Mesenchymal stem cell (in vitro differentiated cells and primary cell): ENCODE data around the gene CORO6.

ENCODE experiments used
- DNase-seq: peaks from one replicate; pipeline ENCODE4 v3.0.0-alpha.2; 2013
- H2AFZ ChIP-seq: one replicate; pipeline ENCODE4 v1.6.1; 2013; ENCODE audit warnings: low read depth, mild to moderate bottlenecking, control low read depth, inconsistent platforms, low read length, moderate library complexity
- H2AK5ac ChIP-seq: 2 replicates; pipeline ENCODE4 v1.6.1; 2013; ENCODE audit warnings: low read length, moderate library complexity, mild to moderate bottlenecking, inconsistent platforms; ENCODE audit not compliant: severe bottlenecking
- H2BK120ac ChIP-seq: one replicate; pipeline ENCODE4 v1.6.1; 2013; ENCODE audit warnings: low read depth, mild to moderate bottlenecking, inconsistent platforms, low read length, moderate library complexity
- H2BK12ac ChIP-seq, 2 experiments: one replicate each; pipeline ENCODE4 v1.6.1; 2013; ENCODE audit warnings: inconsistent platforms in 2 of 2, low read length in 2 of 2, mild to moderate bottlenecking in 2 of 2, moderate library complexity in 2 of 2, control low read depth in 1 of 2
- H2BK15ac ChIP-seq: one replicate; pipeline ENCODE4 v1.6.1; 2013; ENCODE audit warnings: mild to moderate bottlenecking, low read depth, inconsistent platforms; ENCODE audit not compliant: poor library complexity, severe bottlenecking
- H2BK5ac ChIP-seq: 2 replicates; pipeline ENCODE4 v1.6.1; 2013; ENCODE audit warnings: low read depth, mild to moderate bottlenecking, low read length, control low read depth, inconsistent platforms; ENCODE audit not compliant: poor library complexity, severe bottlenecking
- H3K14ac ChIP-seq, 2 experiments: one replicate each; pipeline ENCODE4 v1.6.1; 2013; ENCODE audit warnings: inconsistent platforms in 2 of 2, low read length in 2 of 2, control low read depth in 1 of 2, mild to moderate bottlenecking in 1 of 2, moderate library complexity in 1 of 2
- H3K18ac ChIP-seq, 2 experiments: one replicate each; pipeline ENCODE4 v1.6.1; 2013; ENCODE audit warnings: inconsistent platforms in 2 of 2, low read length in 2 of 2, control low read depth in 1 of 2, low read depth in 1 of 2, mild to moderate bottlenecking in 1 of 2
- H3K23ac ChIP-seq, 2 experiments: one replicate each; pipeline ENCODE4 v1.6.1; 2013; ENCODE audit warnings: inconsistent platforms in 2 of 2, low read length in 2 of 2, mild to moderate bottlenecking in 2 of 2, moderate library complexity in 2 of 2, control low read depth in 1 of 2
- H3K27ac ChIP-seq: 2 replicates; pipeline ENCODE4 v1.5.1; 2013; ENCODE audit warnings: mild to moderate bottlenecking, moderate library complexity, low read length, control low read depth, inconsistent platforms; ENCODE audit not compliant: poor library complexity, severe bottlenecking
- H3K27me3 ChIP-seq, 2 experiments: 2 replicates each; pipeline versions ENCODE4 v1.6.1 to v1.7.0; 2013; ENCODE audit warnings: low read length in 2 of 2, mild to moderate bottlenecking in 2 of 2, moderate library complexity in 2 of 2, control low read depth in 1 of 2, inconsistent platforms in 1 of 2; ENCODE audit not compliant: control insufficient read depth in 1 of 2, insufficient read depth in 1 of 2
- H3K36me3 ChIP-seq, 2 experiments: 2 replicates each; pipeline versions ENCODE4 v1.6.1 to v1.7.0; 2013; ENCODE audit warnings: low read length in 2 of 2, control low read depth in 1 of 2, inconsistent platforms in 1 of 2, low read depth in 1 of 2, mild to moderate bottlenecking in 1 of 2; ENCODE audit not compliant: insufficient read depth in 2 of 2, control insufficient read depth in 1 of 2
- H3K4ac ChIP-seq, 2 experiments: one replicate each; pipeline ENCODE4 v1.6.1; 2013; ENCODE audit warnings: inconsistent platforms in 2 of 2, low read length in 2 of 2, mild to moderate bottlenecking in 2 of 2, moderate library complexity in 2 of 2, control low read depth in 1 of 2, low read depth in 1 of 2
- H3K4me1 ChIP-seq: 2 replicates; pipeline ENCODE4 v1.6.1; 2013; ENCODE audit warnings: low read depth, low read length, control low read depth; ENCODE audit not compliant: control insufficient read depth, insufficient read depth
- H3K4me2 ChIP-seq: 2 replicates; pipeline ENCODE4 v1.6.1; 2013; ENCODE audit warnings: low read length, mild to moderate bottlenecking, inconsistent platforms; ENCODE audit not compliant: poor library complexity, severe bottlenecking
- H3K4me3 ChIP-seq, 2 experiments: 2 replicates each; pipeline versions ENCODE4 v1.5.1 to v1.7.0; 2013; ENCODE audit warnings: low read length in 2 of 2, mild to moderate bottlenecking in 2 of 2, control low read depth in 1 of 2, low read depth in 1 of 2; ENCODE audit not compliant: insufficient read depth in 1 of 2
- H3K79me1 ChIP-seq: replicated peaks from 2 replicates; pipeline ENCODE4 v1.6.1; 2013; ENCODE audit warnings: mild to moderate bottlenecking, control low read depth, low read length, inconsistent platforms; ENCODE audit not compliant: poor library complexity, severe bottlenecking
- H3K9ac ChIP-seq: 2 replicates; pipeline ENCODE4 v1.7.0; 2013; ENCODE audit warnings: mild to moderate bottlenecking, low read length, moderate library complexity
- H3K9me3 ChIP-seq: 2 replicates; pipeline ENCODE4 v1.7.0; 2013; ENCODE audit warnings: mild to moderate bottlenecking, low read length; ENCODE audit not compliant: control insufficient read depth
- H4K8ac ChIP-seq: one replicate; pipeline ENCODE4 v1.6.1; 2013; ENCODE audit warnings: inconsistent platforms, mild to moderate bottlenecking, low read length, moderate library complexity
- H4K91ac ChIP-seq: one replicate; pipeline ENCODE4 v1.6.1; 2013; ENCODE audit warnings: mild to moderate bottlenecking, low read length, inconsistent platforms
- WGBS: methylation state at CpG from one replicate; pipeline ENCODE4 v1.1.7; 2013; ENCODE audit warnings: mixed read lengths; 5-methylcytosine and 5-hydroxymethylcytosine counted together

CORO6 gene

GRCh38 chr17:29588562-29589411, 33.9 kb downstream of the CORO6 start:
- Histone ChIP-seq H3K14ac (peak overlapping the region in 1 of 2 experiments; percentile 97), H2AK5ac (no peak overlapping the region), H4K8ac (peak overlapping the region; percentile 28), H3K27me3 (no peaks in the 10 kb centered on the region), H3K23ac (peak overlapping the region in 1 of 2 experiments; percentile 78), H2BK15ac (no peak overlapping the region), H3K4me1 (peaks cover 69% of the 10 kb centered on the region), H3K4me2 (peak overlapping the region; percentile 80), H3K18ac (peak overlapping the region; percentile 11 to 88), H2BK5ac (no peak overlapping the region), H3K27ac (peak overlapping the region; percentile 60), H2BK12ac (peak overlapping the region in 1 of 2 experiments; percentile 64), H3K79me1 (no peaks in the 10 kb centered on the region), H3K9ac (peak overlapping the region; percentile 92), H4K91ac (no peak overlapping the region), H3K4me3 (peak overlapping the region; percentile 84 to 90), H3K36me3 (no peaks in the 10 kb centered on the region), H2BK120ac (no peak overlapping the region), H3K9me3 (no peaks in the 10 kb centered on the region), H2AFZ (no peak overlapping the region), H3K4ac (peak overlapping the region in 1 of 2 experiments; percentile 47)
- 2% methylated on average over 27 of the region's 72 CpGs for WGBS
- DNase-seq = peak; percentile 57

GRCh38 chr17:29588017-29588561, 34.6 kb downstream of the CORO6 start:
- Histone ChIP-seq H2BK5ac (no peak overlapping the region), H3K79me1 (peaks cover 4% of the 10 kb centered on the region), H3K4me2 (peak overlapping the region; percentile 80), H3K23ac (no peak overlapping the region), H3K18ac (peak overlapping the region in 1 of 2 experiments; percentile 88), H3K14ac (peak overlapping the region in 1 of 2 experiments; percentile 97), H3K27me3 (no peaks in the 10 kb centered on the region), H2BK12ac (peak overlapping the region in 1 of 2 experiments; percentile 40), H3K4ac (peak overlapping the region in 1 of 2 experiments; percentile 47), H3K36me3 (peaks cover 4 to 5% of the 10 kb centered on the region in 2 experiments), H2AFZ (no peak overlapping the region), H2BK15ac (peak overlapping the region; percentile 34), H2AK5ac (peak overlapping the region; percentile 15), H3K9me3 (no peaks in the 10 kb centered on the region), H4K8ac (no peak overlapping the region), H4K91ac (no peak overlapping the region), H3K27ac (peak overlapping the region; percentile 60), H3K4me3 (peak overlapping the region; percentile 84 to 90), H3K4me1 (peaks cover 71% of the 10 kb centered on the region), H2BK120ac (no peak overlapping the region), H3K9ac (peak overlapping the region; percentile 92)
- DNase-seq = no peak
- 42% methylated on average over 8 of the region's 8 CpGs for WGBS

DNA sequence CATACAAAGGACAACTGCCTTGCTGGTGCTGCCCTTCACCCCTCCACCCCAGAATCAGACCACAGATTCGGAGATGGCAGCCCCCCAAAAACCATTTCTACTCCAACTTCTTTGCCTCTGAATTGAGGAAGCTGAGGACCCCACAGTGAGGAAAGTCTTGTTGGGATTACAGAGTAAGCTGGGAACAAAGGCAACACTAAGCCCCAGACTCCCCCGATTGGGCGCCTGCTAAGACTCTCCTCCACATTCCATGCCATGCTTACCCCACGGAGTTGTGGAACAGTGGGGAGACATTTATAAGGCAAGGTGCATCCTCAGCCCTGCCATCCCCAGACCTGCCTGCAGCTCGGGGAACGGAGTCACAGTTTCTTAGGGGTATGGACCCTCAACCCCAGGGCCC, 35.1 kb downstream of the CORO6 start:
- DNase-seq = no peak
- Histone ChIP-seq H2BK15ac (no peak overlapping the region), H2AK5ac (peak overlapping the region; percentile 38), H3K4me1 (peaks cover 68% of the 10 kb centered on the region), H2BK12ac (no peak overlapping the region), H3K27ac (peak overlapping the region; percentile 60), H3K27me3 (no peaks in the 10 kb centered on the region), H3K4me2 (peak overlapping the region; percentile 80), H4K8ac (no peak overlapping the region), H3K4ac (no peak overlapping the region), H3K4me3 (peak overlapping the region in 1 of 2 experiments; percentile 90), H3K9me3 (no peaks in the 10 kb centered on the region), H2BK120ac (no peak overlapping the region), H3K14ac (no peak overlapping the region), H3K18ac (peak overlapping the region in 1 of 2 experiments; percentile 4), H3K23ac (peak overlapping the region in 1 of 2 experiments; percentile 66), H3K36me3 (peaks cover 9 to 10% of the 10 kb centered on the region in 2 experiments), H3K79me1 (peaks cover 7% of the 10 kb centered on the region), H2AFZ (no peak overlapping the region), H3K9ac (peak overlapping the region; percentile 92), H4K91ac (peak overlapping the region; percentile 18), H2BK5ac (no peak overlapping the region)
- WGBS = 96% methylated on average over 6 of the region's 6 CpGs
